Limb (tissue), 2 donors: ENCODE measurements around the gene TMEM200B.
"Not testable (repeated sequence)": the region's sequence is repeated elsewhere in the genome, so short reads cannot be mapped to it uniquely, and the experiment has no call there.

Experiments
- DNase-seq, 2 donors: peaks; one replicate each; pipeline ENCODE4 v3.0.0-alpha.2; 2016; ENCODE audit errors: extremely low spot score in 2 of 2

The TMEM200B gene

GRCh38 chr1:29112705-29113412, 10.8 kb downstream of the TMEM200B start:
- no peak for DNase-seq

- DNase-seq = not testable (repeated sequence)
Observed at GRCh38 chr1:29108041-29108440, 15.7 kb downstream of the TMEM200B start.

- no peak for DNase-seq
Observed at GRCh38 chr1:29105822-29106221, 17.9 kb downstream of the TMEM200B start.

- DNase-seq = no peak
Observed at GRCh38 chr1:29100487-29100886, 23.2 kb downstream of the TMEM200B start.

GRCh38 chr1:29099286-29099685, 24.4 kb downstream of the TMEM200B start:
- DNase-seq = no peak

- no peak for DNase-seq
Observed at GRCh38 chr1:29096231-29096886, 27.3 kb downstream of the TMEM200B start.

- no peak for DNase-seq
Observed at GRCh38 chr1:29094954-29095353, 28.7 kb downstream of the TMEM200B start.

GRCh38 chr1:29094433-29094832, 29.3 kb downstream of the TMEM200B start:
- DNase-seq = no peak

- DNase-seq = not testable (repeated sequence)
Observed at GRCh38 chr1:29092704-29093103, 31.0 kb downstream of the TMEM200B start.

GRCh38 chr1:29090937-29091618, 32.6 kb downstream of the TMEM200B start:
- DNase-seq = no peak

- no peak for DNase-seq
Observed at GRCh38 chr1:29084196-29084521, 39.5 kb downstream of the TMEM200B start.

GRCh38 chr1:29083317-29084195, 40.1 kb downstream of the TMEM200B start:
- DNase-seq = no peak

- DNase-seq = no peak
Observed at GRCh38 chr1:29082519-29082918, 41.2 kb downstream of the TMEM200B start.

GRCh38 chr1:29081201-29081600, 42.5 kb downstream of the TMEM200B start:
- no peak for DNase-seq

- DNase-seq = not testable (repeated sequence)
Observed at GRCh38 chr1:29079916-29080629, 43.6 kb downstream of the TMEM200B start.

- no peak for DNase-seq
Observed at GRCh38 chr1:29077155-29077554, 46.5 kb downstream of the TMEM200B start.
